Measurements from ENCODE around the gene GSK3B. TPM values are rescaled to one million over a fixed set of nuclear protein-coding genes. Genes with fewer than 3 reads are reported as not detected.
A peak's percentile ranks its signal among the peaks of the same experiment; 100 is the strongest.

GSK3B gene
- total and polyA plus RNA-seq, 2 experiments from 2014 or later, result 18.1 to 48.8 TPM

DNA sequence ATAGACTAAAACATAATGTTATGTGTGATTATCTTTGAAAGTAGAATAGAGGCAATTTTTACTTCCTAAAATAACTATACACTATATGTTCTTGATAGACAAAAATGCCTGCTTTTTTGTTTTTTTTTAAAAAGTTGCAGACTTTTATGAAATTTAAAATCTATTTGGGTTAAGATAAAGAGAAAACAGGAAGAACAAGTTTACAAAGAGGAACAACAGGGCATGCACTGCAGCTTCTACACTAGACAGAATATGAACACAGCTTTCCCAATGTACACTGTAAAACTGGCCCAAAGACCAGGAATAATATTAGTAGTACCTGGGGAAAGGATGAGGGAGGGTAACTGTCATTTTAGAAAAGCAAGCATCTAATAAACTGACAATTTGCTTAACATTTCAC, 258.7 kb downstream of the GSK3B start:
- DNase-seq (ENCODE audit: low spot score), result no peak
- H3K36me3 ChIP-seq (replicated peaks; ENCODE audit: insufficient read depth, low read depth), result no peaks in the 10 kb centered on the region
- H2AFZ ChIP-seq, result no peak overlapping the region
- H4K20me1 ChIP-seq (ENCODE audit: insufficient read depth, poor library complexity, severe bottlenecking), result no peaks in the 10 kb centered on the region
- H3K4me3 ChIP-seq, result no peak overlapping the region
- H3K27ac ChIP-seq, result no peak overlapping the region
- H3K27me3 ChIP-seq, result no peaks in the 10 kb centered on the region
- no peaks in the 10 kb centered on the region for H3K9me3 ChIP-seq (ENCODE audit: low read depth)
- H3K79me2 ChIP-seq, result no peaks in the 10 kb centered on the region
- TF ChIP-seq EZH2 (IDR thresholded peaks at IDR 0.05; ENCODE audit: borderline replicate concordance) (no peak), EZH2phosphoT487 (IDR thresholded peaks at IDR 0.05; ENCODE audit: low read depth, severe bottlenecking, unreplicated experiment) (no peak)
- TF ChIP-seq, protein P1, sequence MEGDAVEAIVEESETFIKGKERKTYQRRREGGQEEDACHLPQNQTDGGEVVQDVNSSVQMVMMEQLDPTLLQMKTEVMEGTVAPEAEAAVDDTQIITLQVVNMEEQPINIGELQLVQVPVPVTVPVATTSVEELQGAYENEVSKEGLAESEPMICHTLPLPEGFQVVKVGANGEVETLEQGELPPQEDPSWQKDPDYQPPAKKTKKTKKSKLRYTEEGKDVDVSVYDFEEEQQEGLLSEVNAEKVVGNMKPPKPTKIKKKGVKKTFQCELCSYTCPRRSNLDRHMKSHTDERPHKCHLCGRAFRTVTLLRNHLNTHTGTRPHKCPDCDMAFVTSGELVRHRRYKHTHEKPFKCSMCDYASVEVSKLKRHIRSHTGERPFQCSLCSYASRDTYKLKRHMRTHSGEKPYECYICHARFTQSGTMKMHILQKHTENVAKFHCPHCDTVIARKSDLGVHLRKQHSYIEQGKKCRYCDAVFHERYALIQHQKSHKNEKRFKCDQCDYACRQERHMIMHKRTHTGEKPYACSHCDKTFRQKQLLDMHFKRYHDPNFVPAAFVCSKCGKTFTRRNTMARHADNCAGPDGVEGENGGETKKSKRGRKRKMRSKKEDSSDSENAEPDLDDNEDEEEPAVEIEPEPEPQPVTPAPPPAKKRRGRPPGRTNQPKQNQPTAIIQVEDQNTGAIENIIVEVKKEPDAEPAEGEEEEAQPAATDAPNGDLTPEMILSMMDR (IDR thresholded peaks at IDR 0.05; ENCODE audit: poor library complexity), result no peak
- H3K4me2 ChIP-seq, result no peak overlapping the region
- H3K9me2 ChIP-seq (replicated peaks; ENCODE audit: insufficient read depth), result no peaks in the 10 kb centered on the region
- no peaks in the 10 kb centered on the region for H3K4me1 ChIP-seq (ENCODE audit: insufficient read depth)

DNA sequence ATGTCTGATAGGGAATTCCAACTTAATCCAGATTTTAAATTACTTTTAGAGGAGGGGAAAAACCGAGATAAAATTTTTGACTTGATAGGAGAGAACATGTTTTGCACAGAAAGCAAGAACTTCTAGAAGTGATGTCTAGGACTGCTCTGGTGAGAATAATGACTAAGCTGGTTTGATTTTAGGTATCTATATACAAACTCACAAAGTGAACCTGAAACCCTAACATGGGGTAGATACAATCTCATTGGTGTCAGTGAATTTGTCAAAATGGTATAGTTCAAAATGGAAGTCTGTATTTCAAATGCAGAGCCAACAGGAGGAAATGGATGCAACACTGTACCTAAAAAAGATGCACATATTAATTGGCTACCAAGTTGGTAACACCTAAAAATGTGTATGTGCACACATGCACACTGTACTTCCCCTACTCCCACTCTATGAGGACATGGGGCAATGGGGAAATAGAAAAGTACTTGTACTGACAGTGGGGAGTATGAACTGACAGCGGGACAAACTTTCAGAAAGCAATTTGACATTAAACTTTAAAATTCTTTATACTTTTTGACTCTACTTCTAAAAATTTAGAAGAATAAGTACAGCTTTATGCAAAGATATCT, 259.4 kb downstream of the GSK3B start:
- no peak overlapping the region for H3K4me2 ChIP-seq
- no peak for DNase-seq (ENCODE audit: low spot score)
- H3K27ac ChIP-seq, result no peak overlapping the region
- H3K36me3 ChIP-seq (replicated peaks; ENCODE audit: insufficient read depth, low read depth), result no peaks in the 10 kb centered on the region
- H3K4me1 ChIP-seq (ENCODE audit: insufficient read depth), result no peaks in the 10 kb centered on the region
- no peaks in the 10 kb centered on the region for H3K9me2 ChIP-seq (replicated peaks; ENCODE audit: insufficient read depth)
- H3K9me3 ChIP-seq (ENCODE audit: low read depth), result no peaks in the 10 kb centered on the region
- H4K20me1 ChIP-seq (ENCODE audit: insufficient read depth, poor library complexity, severe bottlenecking), result no peaks in the 10 kb centered on the region
- H3K27me3 ChIP-seq, result no peaks in the 10 kb centered on the region
- TF ChIP-seq EZH2 (IDR thresholded peaks at IDR 0.05; ENCODE audit: borderline replicate concordance) (no peak), EZH2phosphoT487 (IDR thresholded peaks at IDR 0.05; ENCODE audit: low read depth, severe bottlenecking, unreplicated experiment) (no peak)
- TF ChIP-seq, protein P1 (IDR thresholded peaks at IDR 0.05; ENCODE audit: poor library complexity), result no peak
- no peak overlapping the region for H3K4me3 ChIP-seq
- 97% methylated on average over 2 of the region's 2 CpGs for WGBS (ENCODE audit: low lambda C conversion rate, missing lambda C conversion rate)
- no peak overlapping the region for H2AFZ ChIP-seq
- no peaks in the 10 kb centered on the region for H3K79me2 ChIP-seq

DNA sequence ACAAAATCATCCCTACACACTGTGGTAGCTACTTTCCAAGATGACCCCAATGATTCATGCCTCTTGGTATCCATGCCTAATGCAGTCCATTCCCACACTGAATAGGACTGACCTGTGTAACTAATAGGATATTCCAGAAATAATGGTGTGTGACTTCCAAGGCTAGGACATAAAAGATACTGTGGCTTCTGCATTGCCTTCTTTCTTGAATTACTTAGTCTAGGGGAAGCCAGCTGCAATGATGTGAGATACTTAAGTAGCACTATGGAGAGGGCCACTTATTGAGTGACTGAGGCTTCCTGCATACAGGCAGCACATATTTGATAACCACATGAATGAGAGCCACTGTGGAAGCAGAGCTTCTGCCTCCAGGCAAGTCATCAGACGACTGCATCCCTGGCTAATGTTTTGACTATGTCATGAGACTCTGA, 262.3 kb downstream of the GSK3B start:
- H2AFZ ChIP-seq, result no peak overlapping the region
- H3K27me3 ChIP-seq, result no peaks in the 10 kb centered on the region
- H3K79me2 ChIP-seq, result peaks cover 6% of the 10 kb centered on the region
- DNase-seq (ENCODE audit: low spot score), result no peak
- no peaks in the 10 kb centered on the region for H3K36me3 ChIP-seq (replicated peaks; ENCODE audit: insufficient read depth, low read depth)
- TF ChIP-seq EZH2phosphoT487 (IDR thresholded peaks at IDR 0.05; ENCODE audit: low read depth, severe bottlenecking, unreplicated experiment) (no peak), EZH2 (IDR thresholded peaks at IDR 0.05; ENCODE audit: borderline replicate concordance) (no peak)
- no peak overlapping the region for H3K4me2 ChIP-seq
- no peaks in the 10 kb centered on the region for H3K4me1 ChIP-seq (ENCODE audit: insufficient read depth)
- no peak overlapping the region for H3K27ac ChIP-seq
- 20% methylated on average over 1 of the region's 1 CpG for WGBS (ENCODE audit: low lambda C conversion rate, missing lambda C conversion rate)
- no peaks in the 10 kb centered on the region for H3K9me3 ChIP-seq (ENCODE audit: low read depth)
- no peak overlapping the region for H3K4me3 ChIP-seq
- H3K9me2 ChIP-seq (replicated peaks; ENCODE audit: insufficient read depth), result no peaks in the 10 kb centered on the region
- no peaks in the 10 kb centered on the region for H4K20me1 ChIP-seq (ENCODE audit: insufficient read depth, poor library complexity, severe bottlenecking)

DNA sequence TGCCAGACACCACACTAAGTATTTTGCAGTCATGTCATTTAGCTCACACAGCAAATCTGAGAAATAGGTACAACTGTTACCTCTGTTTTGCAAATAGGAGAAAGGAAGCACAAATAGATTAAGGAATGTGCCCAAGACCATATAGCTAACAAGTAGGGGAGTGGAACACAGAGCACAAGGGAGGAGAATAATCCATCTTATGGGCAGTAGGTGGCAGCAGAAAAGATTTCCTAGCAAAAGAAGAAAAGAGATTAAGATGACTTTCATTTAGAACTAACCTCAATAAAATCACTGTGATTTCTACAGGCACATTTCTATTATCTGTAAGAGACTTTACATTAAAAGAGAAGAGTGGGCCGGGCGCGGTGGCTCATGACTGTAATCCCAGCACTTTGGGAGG, 263.2 kb downstream of the GSK3B start:
- 92% methylated on average over 3 of the region's 3 CpGs for WGBS (ENCODE audit: low lambda C conversion rate, missing lambda C conversion rate)
- TF ChIP-seq EZH2 (IDR thresholded peaks at IDR 0.05; ENCODE audit: borderline replicate concordance) (no peak), EZH2phosphoT487 (IDR thresholded peaks at IDR 0.05; ENCODE audit: low read depth, severe bottlenecking, unreplicated experiment) (no peak)
- TF ChIP-seq, protein P1 (IDR thresholded peaks at IDR 0.05; ENCODE audit: poor library complexity), result peak; percentile 5
- H3K36me3 ChIP-seq (replicated peaks; ENCODE audit: insufficient read depth, low read depth), result no peaks in the 10 kb centered on the region

More for the DNA sequence above, 263.2 kb downstream of the GSK3B start:
- DNase-seq (ENCODE audit: low spot score), result no peak
- H3K4me3 ChIP-seq, result no peak overlapping the region
- H3K9me2 ChIP-seq (replicated peaks; ENCODE audit: insufficient read depth), result no peaks in the 10 kb centered on the region
- no peak overlapping the region for H3K4me2 ChIP-seq
- H3K27me3 ChIP-seq, result no peaks in the 10 kb centered on the region
- H4K20me1 ChIP-seq (ENCODE audit: insufficient read depth, poor library complexity, severe bottlenecking), result no peaks in the 10 kb centered on the region
- H3K27ac ChIP-seq, result no peak overlapping the region
- peaks cover 4% of the 10 kb centered on the region for H3K4me1 ChIP-seq (ENCODE audit: insufficient read depth)
- no peaks in the 10 kb centered on the region for H3K9me3 ChIP-seq (ENCODE audit: low read depth)
- peaks cover 6% of the 10 kb centered on the region for H3K79me2 ChIP-seq
- H2AFZ ChIP-seq, result no peak overlapping the region

All from hepatocyte (in vitro differentiated cells).